ENCODE measurements around the gene IL20RA. TPM values are rescaled to one million over a fixed set of nuclear protein-coding genes. Genes with fewer than 3 reads are reported as not detected.

Gene IL20RA
- total and polyA plus RNA-seq, 2 of the 13 experiments (the other 11 are each of a cell fraction or from before 2014, with no cell fraction given) = not detected

DNA sequence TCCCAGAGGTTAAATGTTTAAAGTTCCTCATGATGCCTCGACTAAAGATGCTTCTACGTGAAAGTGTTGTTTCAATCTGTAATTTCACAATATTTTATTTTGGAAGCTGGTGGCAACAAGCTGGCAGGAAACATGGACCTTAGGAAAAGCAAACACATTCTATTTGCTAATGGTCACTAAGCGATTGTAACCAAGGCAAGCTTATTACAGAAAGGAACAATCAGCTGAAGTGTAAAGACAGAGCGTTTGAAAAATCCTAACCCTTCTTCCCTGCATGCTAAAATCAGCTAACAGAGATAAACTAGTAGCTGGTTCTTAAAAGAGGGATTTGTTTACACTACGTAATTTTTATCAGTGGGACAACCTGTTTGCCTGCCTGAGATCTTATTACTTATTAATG lies 50.0 kb downstream of the IL20RA start (continued):
- TF ChIP-seq, protein P1, sequence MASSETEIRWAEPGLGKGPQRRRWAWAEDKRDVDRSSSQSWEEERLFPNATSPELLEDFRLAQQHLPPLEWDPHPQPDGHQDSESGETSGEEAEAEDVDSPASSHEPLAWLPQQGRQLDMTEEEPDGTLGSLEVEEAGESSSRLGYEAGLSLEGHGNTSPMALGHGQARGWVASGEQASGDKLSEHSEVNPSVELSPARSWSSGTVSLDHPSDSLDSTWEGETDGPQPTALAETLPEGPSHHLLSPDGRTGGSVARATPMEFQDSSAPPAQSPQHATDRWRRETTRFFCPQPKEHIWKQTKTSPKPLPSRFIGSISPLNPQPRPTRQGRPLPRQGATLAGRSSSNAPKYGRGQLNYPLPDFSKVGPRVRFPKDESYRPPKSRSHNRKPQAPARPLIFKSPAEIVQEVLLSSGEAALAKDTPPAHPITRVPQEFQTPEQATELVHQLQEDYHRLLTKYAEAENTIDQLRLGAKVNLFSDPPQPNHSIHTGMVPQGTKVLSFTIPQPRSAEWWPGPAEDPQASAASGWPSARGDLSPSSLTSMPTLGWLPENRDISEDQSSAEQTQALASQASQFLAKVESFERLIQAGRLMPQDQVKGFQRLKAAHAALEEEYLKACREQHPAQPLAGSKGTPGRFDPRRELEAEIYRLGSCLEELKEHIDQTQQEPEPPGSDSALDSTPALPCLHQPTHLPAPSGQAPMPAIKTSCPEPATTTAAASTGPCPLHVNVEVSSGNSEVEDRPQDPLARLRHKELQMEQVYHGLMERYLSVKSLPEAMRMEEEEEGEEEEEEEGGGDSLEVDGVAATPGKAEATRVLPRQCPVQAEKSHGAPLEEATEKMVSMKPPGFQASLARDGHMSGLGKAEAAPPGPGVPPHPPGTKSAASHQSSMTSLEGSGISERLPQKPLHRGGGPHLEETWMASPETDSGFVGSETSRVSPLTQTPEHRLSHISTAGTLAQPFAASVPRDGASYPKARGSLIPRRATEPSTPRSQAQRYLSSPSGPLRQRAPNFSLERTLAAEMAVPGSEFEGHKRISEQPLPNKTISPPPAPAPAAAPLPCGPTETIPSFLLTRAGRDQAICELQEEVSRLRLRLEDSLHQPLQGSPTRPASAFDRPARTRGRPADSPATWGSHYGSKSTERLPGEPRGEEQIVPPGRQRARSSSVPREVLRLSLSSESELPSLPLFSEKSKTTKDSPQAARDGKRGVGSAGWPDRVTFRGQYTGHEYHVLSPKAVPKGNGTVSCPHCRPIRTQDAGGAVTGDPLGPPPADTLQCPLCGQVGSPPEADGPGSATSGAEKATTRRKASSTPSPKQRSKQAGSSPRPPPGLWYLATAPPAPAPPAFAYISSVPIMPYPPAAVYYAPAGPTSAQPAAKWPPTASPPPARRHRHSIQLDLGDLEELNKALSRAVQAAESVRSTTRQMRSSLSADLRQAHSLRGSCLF (CRISPR knock-in tag; IDR thresholded peaks at IDR 0.05; ENCODE audit: borderline replicate concordance) = no peak
- TF ChIP-seq SOX13 (IDR thresholded peaks at IDR 0.05) = no peak
- TF ChIP-seq SOX13 (CRISPR knock-in tag; conservative IDR thresholded peaks at IDR 0.05 in 1 of 2, IDR thresholded peaks at IDR 0.05 in 1 of 2) = peak in 1 of 2 experiments; percentile 47; a peak in 1 of 4 replicates
- no peak for TF ChIP-seq ZNF432 (CRISPR knock-in tag; IDR thresholded peaks at IDR 0.05; ENCODE audit: borderline replicate concordance)
- TF ChIP-seq SPEN (CRISPR knock-in tag; IDR thresholded peaks at IDR 0.05; ENCODE audit: low read depth) = no peak
- no peak for TF ChIP-seq NFYC (CRISPR knock-in tag; IDR thresholded peaks at IDR 0.05)
- TF ChIP-seq, protein P2, sequence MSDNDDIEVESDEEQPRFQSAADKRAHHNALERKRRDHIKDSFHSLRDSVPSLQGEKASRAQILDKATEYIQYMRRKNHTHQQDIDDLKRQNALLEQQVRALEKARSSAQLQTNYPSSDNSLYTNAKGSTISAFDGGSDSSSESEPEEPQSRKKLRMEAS (IDR thresholded peaks at IDR 0.05) = no peak
- TF ChIP-seq, protein P3, sequence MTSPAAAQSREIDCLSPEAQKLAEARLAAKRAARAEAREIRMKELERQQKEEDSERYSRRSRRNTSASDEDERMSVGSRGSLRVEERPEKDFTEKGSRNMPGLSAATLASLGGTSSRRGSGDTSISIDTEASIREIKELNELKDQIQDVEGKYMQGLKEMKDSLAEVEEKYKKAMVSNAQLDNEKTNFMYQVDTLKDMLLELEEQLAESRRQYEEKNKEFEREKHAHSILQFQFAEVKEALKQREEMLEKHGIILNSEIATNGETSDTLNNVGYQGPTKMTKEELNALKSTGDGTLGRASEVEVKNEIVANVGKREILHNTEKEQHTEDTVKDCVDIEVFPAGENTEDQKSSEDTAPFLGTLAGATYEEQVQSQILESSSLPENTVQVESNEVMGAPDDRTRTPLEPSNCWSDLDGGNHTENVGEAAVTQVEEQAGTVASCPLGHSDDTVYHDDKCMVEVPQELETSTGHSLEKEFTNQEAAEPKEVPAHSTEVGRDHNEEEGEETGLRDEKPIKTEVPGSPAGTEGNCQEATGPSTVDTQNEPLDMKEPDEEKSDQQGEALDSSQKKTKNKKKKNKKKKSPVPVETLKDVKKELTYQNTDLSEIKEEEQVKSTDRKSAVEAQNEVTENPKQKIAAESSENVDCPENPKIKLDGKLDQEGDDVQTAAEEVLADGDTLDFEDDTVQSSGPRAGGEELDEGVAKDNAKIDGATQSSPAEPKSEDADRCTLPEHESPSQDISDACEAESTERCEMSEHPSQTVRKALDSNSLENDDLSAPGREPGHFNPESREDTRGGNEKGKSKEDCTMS (CRISPR knock-in tag; conservative IDR thresholded peaks at IDR 0.05) = no peak
- TF ChIP-seq IRX3 (CRISPR knock-in tag; IDR thresholded peaks at IDR 0.05; ENCODE audit: borderline replicate concordance, low read depth) = no peak
- no peak for TF ChIP-seq ZNF484 (CRISPR knock-in tag; IDR thresholded peaks at IDR 0.05; ENCODE audit: borderline replicate concordance, low read depth)
- no peak for TF ChIP-seq ZNF777 (CRISPR knock-in tag; IDR thresholded peaks at IDR 0.05)
- TF ChIP-seq KAT8 (CRISPR knock-in tag; IDR thresholded peaks at IDR 0.05) = no peak
- TF ChIP-seq ISL2 (CRISPR knock-in tag; IDR thresholded peaks at IDR 0.05) = no peak
- TF ChIP-seq SNRNP70 (IDR thresholded peaks at IDR 0.05; ENCODE audit: low read depth, low read length) = no peak
- no peak for TF ChIP-seq ZNF282 (IDR thresholded peaks at IDR 0.05; ENCODE audit: partially characterized antibody)
- no peak for TF ChIP-seq ZZZ3 (CRISPR knock-in tag; IDR thresholded peaks at IDR 0.05; ENCODE audit: borderline replicate concordance)
- no peak for TF ChIP-seq KLF15 (CRISPR knock-in tag; IDR thresholded peaks at IDR 0.05; ENCODE audit: borderline replicate concordance)
- TF ChIP-seq, protein P4, sequence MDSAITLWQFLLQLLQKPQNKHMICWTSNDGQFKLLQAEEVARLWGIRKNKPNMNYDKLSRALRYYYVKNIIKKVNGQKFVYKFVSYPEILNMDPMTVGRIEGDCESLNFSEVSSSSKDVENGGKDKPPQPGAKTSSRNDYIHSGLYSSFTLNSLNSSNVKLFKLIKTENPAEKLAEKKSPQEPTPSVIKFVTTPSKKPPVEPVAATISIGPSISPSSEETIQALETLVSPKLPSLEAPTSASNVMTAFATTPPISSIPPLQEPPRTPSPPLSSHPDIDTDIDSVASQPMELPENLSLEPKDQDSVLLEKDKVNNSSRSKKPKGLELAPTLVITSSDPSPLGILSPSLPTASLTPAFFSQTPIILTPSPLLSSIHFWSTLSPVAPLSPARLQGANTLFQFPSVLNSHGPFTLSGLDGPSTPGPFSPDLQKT (CRISPR knock-in tag; IDR thresholded peaks at IDR 0.05; ENCODE audit: borderline replicate concordance) = no peak
- no peak for TF ChIP-seq KDM3A (CRISPR knock-in tag; IDR thresholded peaks at IDR 0.05; ENCODE audit: low read depth)
- no peak for TF ChIP-seq ZNF572 (CRISPR knock-in tag; IDR thresholded peaks at IDR 0.05)
- no peak for TF ChIP-seq IKZF1 (IDR thresholded peaks at IDR 0.05)
- TF ChIP-seq DNMT1 (CRISPR knock-in tag; IDR thresholded peaks at IDR 0.05) = no peak
- TF ChIP-seq ZFX (CRISPR knock-in tag; IDR thresholded peaks at IDR 0.05; ENCODE audit: low read depth) = no peak
- no peak for TF ChIP-seq AGO1 (IDR thresholded peaks at IDR 0.05; ENCODE audit: low read depth, low read length, poor library complexity, severe bottlenecking)
